Upper lobe of right lung (tissue), 1 donor: ENCODE results near the gene TMEM156. TPM values are rescaled to one million over a fixed set of nuclear protein-coding genes. Genes with fewer than 3 reads are reported as not detected.

Source experiments
- ATAC-seq: fragments of 200-7000 bp; cut with Tn5 transposase; one replicate; pipeline ENCODE4 v1.9.1; 2020; ENCODE audit warnings: mild to moderate bottlenecking, moderate library complexity
- DNase-seq: peaks from one replicate; pipeline ENCODE4 v3.0.0-alpha.2; 2020
- H3K27ac ChIP-seq: fragments of 200-600 bp; one replicate; pipeline ENCODE4 v1.8.0; 2022
- H3K27me3 ChIP-seq: fragments of 200-600 bp; one replicate; pipeline ENCODE4 v1.8.0; 2022; ENCODE audit warnings: mild to moderate bottlenecking
- H3K36me3 ChIP-seq: fragments of 200-600 bp; one replicate; pipeline ENCODE4 v1.8.0; 2022
- H3K4me1 ChIP-seq: fragments of 200-600 bp; one replicate; pipeline ENCODE4 v1.8.0; 2022
- H3K4me3 ChIP-seq: fragments of 200-600 bp; one replicate; pipeline ENCODE4 v1.8.0; 2022; ENCODE audit warnings: mild to moderate bottlenecking
- H3K9me3 ChIP-seq: fragments of 200-600 bp; one replicate; pipeline ENCODE4 v1.8.0; 2022
- CTCF ChIP-seq: fragments of 200-600 bp; IDR thresholded peaks from one replicate; pipeline ENCODE4 v1.8.0; 2022; ENCODE audit warnings: antibody characterized with exemption
- intact Hi-C: fragments of 100-400 bp; cut with DNase I; formaldehyde crosslinking; loops from one replicate; pipeline ENCODE4 v1.11.0; 2022
- total RNA-seq: library from RNA; stranded (reverse); fragmentation: NEBNext Ultra II Directional; extraction: Animal tissue kit (Norgen Biotek cat#: 25700); gene quantifications from one replicate; pipeline ENCODE4 v1.2.1, GENCODE V29; 2021
- donor health status: DM: no; HTN: yes; CAD: no; lungs with severe emphysema.

Gene TMEM156
- total RNA-seq, 1 donor from 2014 or later: 1.2 TPM

GRCh38 chr4:38930707-38931106 lies 101.5 kb downstream of the TMEM156 start:
- intact Hi-C loops: no loop called here
- H3K9me3 ChIP-seq: no peaks in the 10 kb centered on the region
- TF ChIP-seq CTCF: no peak
- ATAC-seq: no peak
- no peak overlapping the region for H3K27ac ChIP-seq
- no peaks in the 10 kb centered on the region for H3K4me1 ChIP-seq
- no peaks in the 10 kb centered on the region for H3K27me3 ChIP-seq
- H3K4me3 ChIP-seq: no peak overlapping the region
- H3K36me3 ChIP-seq: peaks cover 97% of the 10 kb centered on the region
- no peak for DNase-seq

GRCh38 chr4:38930204-38930603 lies 102.0 kb downstream of the TMEM156 start:
- Histone ChIP-seq H3K4me1 (no peaks in the 10 kb centered on the region), H3K27me3 (no peaks in the 10 kb centered on the region), H3K27ac (no peak overlapping the region), H3K9me3 (no peaks in the 10 kb centered on the region), H3K4me3 (no peak overlapping the region), H3K36me3 (peaks cover 92% of the 10 kb centered on the region)
- intact Hi-C loops: no loop called here
- DNase-seq (no peak), ATAC-seq (no peak)
- no peak for TF ChIP-seq CTCF

DNA sequence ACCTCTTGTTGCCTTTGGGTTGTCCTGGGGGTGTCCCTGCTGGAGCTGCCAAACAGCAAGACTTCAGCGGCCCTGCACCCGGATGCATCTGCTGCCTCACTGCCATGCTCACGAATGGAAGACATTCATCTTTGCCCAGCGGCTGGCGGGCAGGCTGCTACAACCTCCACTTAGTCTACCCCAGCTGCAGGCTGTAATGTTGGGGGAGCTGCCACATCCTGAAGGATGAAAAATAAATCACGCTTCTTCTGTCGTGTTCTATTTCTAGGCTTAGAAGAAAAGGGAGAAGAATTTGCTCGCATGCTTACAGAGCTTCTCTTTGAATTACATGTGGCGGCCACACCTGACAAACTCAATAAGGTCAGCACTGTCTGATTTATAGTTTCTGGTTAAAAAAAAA lies 103.2 kb downstream of the TMEM156 start:
- DNase-seq (no peak), ATAC-seq (no peak)
- Histone ChIP-seq H3K27ac (no peak overlapping the region), H3K4me3 (no peak overlapping the region), H3K9me3 (no peaks in the 10 kb centered on the region), H3K4me1 (no peaks in the 10 kb centered on the region), H3K36me3 (peaks cover 84% of the 10 kb centered on the region), H3K27me3 (no peaks in the 10 kb centered on the region)
- TF ChIP-seq CTCF: no peak
- intact Hi-C loops: no loop called here

GRCh38 chr4:38928568-38928967 lies 103.6 kb downstream of the TMEM156 start:
- DNase-seq: no peak
- Histone ChIP-seq H3K27ac (no peak overlapping the region), H3K27me3 (no peaks in the 10 kb centered on the region), H3K4me3 (no peak overlapping the region), H3K36me3 (peaks cover 84% of the 10 kb centered on the region), H3K9me3 (no peaks in the 10 kb centered on the region), H3K4me1 (no peaks in the 10 kb centered on the region)
- TF ChIP-seq CTCF: no peak
- intact Hi-C loops: no loop called here
- ATAC-seq: no peak

GRCh38 chr4:38926896-38927295 lies 105.3 kb downstream of the TMEM156 start:
- H3K36me3 ChIP-seq: peaks cover 84% of the 10 kb centered on the region
- no peaks in the 10 kb centered on the region for H3K4me1 ChIP-seq
- no peaks in the 10 kb centered on the region for H3K27me3 ChIP-seq
- no peak for DNase-seq
- TF ChIP-seq CTCF: no peak
- H3K4me3 ChIP-seq: no peak overlapping the region
- ATAC-seq: no peak
- H3K9me3 ChIP-seq: no peaks in the 10 kb centered on the region
- intact Hi-C loops: no loop called here
- no peak overlapping the region for H3K27ac ChIP-seq
